GM12891 (cell line): ENCODE data around the gene MS4A8.

Experiments
- POLR2A ChIP-seq: IDR thresholded peaks from 2 replicates; pipeline ENCODE4 v1.6.1; 2011; ENCODE audit warnings: low read depth, low read length, control low read depth
- POLR2AphosphoS5 ChIP-seq: IDR thresholded peaks from 2 replicates; pipeline ENCODE4 v1.6.1; 2011; ENCODE audit warnings: low read depth, low read length, control low read depth
- POU2F2 ChIP-seq: IDR thresholded peaks from 2 replicates; pipeline ENCODE4 v1.6.1; 2011; ENCODE audit warnings: low read depth, mild to moderate bottlenecking, control low read depth, low read length, moderate library complexity
- SPI1 ChIP-seq: IDR thresholded peaks from 2 replicates; pipeline ENCODE4 v1.6.1; 2011; ENCODE audit warnings: low read depth, low read length, control low read depth
- TAF1 ChIP-seq: IDR thresholded peaks from 2 replicates; pipeline ENCODE4 v1.6.1; 2011; ENCODE audit warnings: low read depth, low read length, control low read depth

GRCh38 chr11:60757231-60757800, 57.9 kb downstream of the MS4A8 start:
- TF ChIP-seq TAF1 (no peak), POLR2A (no peak), SPI1 (no peak), POLR2AphosphoS5 (no peak), POU2F2 (no peak)
